ENCODE data around the gene CD200R1. TPM values are rescaled to one million over a fixed set of nuclear protein-coding genes. Genes with fewer than 3 reads are reported as not detected.

CD200R1 gene
- total and polyA plus RNA-seq, 2 of the 4 experiments (the other 2 are of a cell fraction) = under 0.01 to 0.05 TPM

GRCh38 chr3:113013593-113013992 lies 38.7 kb upstream of the CD200R1 start:
- Histone ChIP-seq H3K9me3 (ENCODE audit: control insufficient read depth, insufficient read depth, low read length) (no peaks in the 10 kb centered on the region), H3K36me3 (ENCODE audit: control insufficient read depth, insufficient read depth, low read length) (peaks cover 20% of the 10 kb centered on the region), H2BK5ac (ENCODE audit: low read depth, low read length, poor library complexity, severe bottlenecking) (no peak overlapping the region), H3K79me1 (ENCODE audit: low read depth in 1 of 2, low read length in 2 of 2) (peaks cover 25 to 53% of the 10 kb centered on the region in 2 experiments), H3K27ac (ENCODE audit: insufficient read depth, low read length) (no peak overlapping the region), H3K9me1 (ENCODE audit: insufficient read depth, low read length) (peaks cover 3% of the 10 kb centered on the region), H4K20me1 (ENCODE audit: insufficient read depth, low read length) (0 out of 2 replicates have a peak, but pooled peaks cover 3% of the 10 kb centered on the region), H2AFZ (replicated peaks; ENCODE audit: low read length, poor library complexity) (no peak overlapping the region), H2AK9ac (replicated peaks; ENCODE audit: low read depth, low read length, poor library complexity) (no peak overlapping the region), H3K9ac (ENCODE audit: low read depth, low read length) (no peak overlapping the region), H3K27me3 (ENCODE audit: control insufficient read depth, insufficient read depth, low read length) (no peaks in the 10 kb centered on the region), H4K91ac (ENCODE audit: insufficient read depth, low read depth, low read length) (no peak overlapping the region), H4K8ac (ENCODE audit: low read depth in 2 of 2, low read length in 2 of 2) (no peak overlapping the region), H3K4me1 (ENCODE audit: control insufficient read depth, insufficient read depth, low read length) (peaks cover 6% of the 10 kb centered on the region), H3K23ac (ENCODE audit: low read depth, low read length) (no peak overlapping the region), H3K18ac (ENCODE audit: low read depth, low read length) (no peak overlapping the region), H3K4me2 (ENCODE audit: low read depth, low read length) (no peak overlapping the region), H3K56ac (ENCODE audit: extremely low read depth, insufficient read depth, low read length) (no peak overlapping the region), H4K5ac (ENCODE audit: low read depth, low read length) (no peak overlapping the region), H3K14ac (replicated peaks; ENCODE audit: low read depth, low read length) (no peak overlapping the region), H3K4me3 (ENCODE audit: insufficient read depth, low read depth, low read length) (no peak overlapping the region), H2BK15ac (ENCODE audit: low read depth, low read length) (no peak overlapping the region), H2BK120ac (ENCODE audit: low read depth, low read length) (no peak overlapping the region), H2BK20ac (ENCODE audit: low read depth, low read length) (no peak overlapping the region), H3K4ac (ENCODE audit: low read depth, low read length) (no peak overlapping the region), H2AK5ac (ENCODE audit: low read depth, low read length) (no peak overlapping the region)
- DNase-seq = no peak
- no peak for TF ChIP-seq BHLHE40 (IDR thresholded peaks at IDR 0.05; ENCODE audit: low read depth, low read length)
- TF ChIP-seq USF2 (IDR thresholded peaks at IDR 0.05; ENCODE audit: low read depth, low read length) = no peak
- no peak for TF ChIP-seq MAFK (IDR thresholded peaks at IDR 0.05; ENCODE audit: low read depth, low read length)
- no peak for TF ChIP-seq MXI1 (IDR thresholded peaks at IDR 0.05; ENCODE audit: borderline replicate concordance, low read depth, low read length)
- TF ChIP-seq RCOR1 (IDR thresholded peaks at IDR 0.05; ENCODE audit: insufficient replicate concordance, low read length) = no peak
- TF ChIP-seq, protein P1, sequence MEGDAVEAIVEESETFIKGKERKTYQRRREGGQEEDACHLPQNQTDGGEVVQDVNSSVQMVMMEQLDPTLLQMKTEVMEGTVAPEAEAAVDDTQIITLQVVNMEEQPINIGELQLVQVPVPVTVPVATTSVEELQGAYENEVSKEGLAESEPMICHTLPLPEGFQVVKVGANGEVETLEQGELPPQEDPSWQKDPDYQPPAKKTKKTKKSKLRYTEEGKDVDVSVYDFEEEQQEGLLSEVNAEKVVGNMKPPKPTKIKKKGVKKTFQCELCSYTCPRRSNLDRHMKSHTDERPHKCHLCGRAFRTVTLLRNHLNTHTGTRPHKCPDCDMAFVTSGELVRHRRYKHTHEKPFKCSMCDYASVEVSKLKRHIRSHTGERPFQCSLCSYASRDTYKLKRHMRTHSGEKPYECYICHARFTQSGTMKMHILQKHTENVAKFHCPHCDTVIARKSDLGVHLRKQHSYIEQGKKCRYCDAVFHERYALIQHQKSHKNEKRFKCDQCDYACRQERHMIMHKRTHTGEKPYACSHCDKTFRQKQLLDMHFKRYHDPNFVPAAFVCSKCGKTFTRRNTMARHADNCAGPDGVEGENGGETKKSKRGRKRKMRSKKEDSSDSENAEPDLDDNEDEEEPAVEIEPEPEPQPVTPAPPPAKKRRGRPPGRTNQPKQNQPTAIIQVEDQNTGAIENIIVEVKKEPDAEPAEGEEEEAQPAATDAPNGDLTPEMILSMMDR (conservative IDR thresholded peaks at IDR 0.05; ENCODE audit: low read depth, low read length) = no peak
- no peak for TF ChIP-seq SMC3 (IDR thresholded peaks at IDR 0.05; ENCODE audit: low read depth, low read length)
- TF ChIP-seq ELK1 (IDR thresholded peaks at IDR 0.05; ENCODE audit: borderline replicate concordance, low read depth, low read length) = no peak
- no peak for TF ChIP-seq CEBPB (IDR thresholded peaks at IDR 0.05; ENCODE audit: low read depth, low read length)
- TF ChIP-seq MAZ (IDR thresholded peaks at IDR 0.05; ENCODE audit: borderline replicate concordance, low read depth, low read length) = no peak
- TF ChIP-seq FOS (IDR thresholded peaks at IDR 0.05; ENCODE audit: low read depth, low read length) = no peak
- no peak for TF ChIP-seq RFX5 (IDR thresholded peaks at IDR 0.05; ENCODE audit: low read depth, low read length)
- TF ChIP-seq RAD21 (IDR thresholded peaks at IDR 0.05; ENCODE audit: low read length) = no peak
- no peak for TF ChIP-seq POLR2A (IDR thresholded peaks at IDR 0.05; ENCODE audit: low read depth, low read length)
- no peak for TF ChIP-seq CHD1 (IDR thresholded peaks at IDR 0.05; ENCODE audit: low read depth, low read length)
- TF ChIP-seq NFE2L2 (IDR thresholded peaks at IDR 0.05; ENCODE audit: low read depth, low read length) = no peak
- ATAC-seq (ENCODE audit: low read depth) = no peak
- dilution Hi-C loops (cut with HindIII; ENCODE audit: low sequenced_read_pairs, unreplicated experiment) (no loop called here), in situ Hi-C loops (cut with MboI; ENCODE audit: low sequenced_read_pairs) (no loop called here), intact Hi-C loops (cut with micrococcal nuclease) (no loop called here)
- ChIA-PET POLR2A (ENCODE audit: unreplicated experiment) (interaction anchor here (0.6 kb wide), 1 partner anchor 325 kb away, joined by 4 read pairs; no protein-coding TSS in a partner anchor), CTCF (interaction anchor here (0.7 kb wide), 2 partner anchors 200 to 1699 kb away, joined by 3 to 6 read pairs; no protein-coding TSS in a partner anchor)
- no TSS peak for BruUV-seq (replicated peaks)
